ENCODE measurements around the gene LRRC4C.

LRRC4C gene

DNA sequence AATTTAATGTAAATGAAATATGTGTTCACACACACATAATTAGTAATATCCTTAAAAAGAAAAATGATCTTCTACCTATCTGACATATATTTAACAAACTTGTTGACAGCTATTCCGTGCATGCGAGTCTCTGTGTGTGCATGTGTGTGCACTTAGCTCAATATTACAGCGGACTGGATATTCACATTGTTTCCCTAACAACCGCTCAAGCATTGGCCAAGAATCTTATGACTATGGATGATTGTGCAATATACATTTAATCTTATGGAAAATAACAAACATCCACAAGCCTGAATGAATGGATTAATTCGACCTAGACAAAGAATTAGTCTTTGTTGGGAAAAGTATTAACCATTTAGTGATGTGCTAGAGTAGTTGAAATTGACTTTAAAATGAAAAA lies 1078.6 kb downstream of the LRRC4C start:
- no peak for TF ChIP-seq POU2F2 (IDR thresholded peaks at IDR 0.05; ENCODE audit: low read depth, low read length)
- no peak for TF ChIP-seq PAX5 (IDR thresholded peaks at IDR 0.05; ENCODE audit: insufficient read depth, low read length, severe bottlenecking)
- no peak for TF ChIP-seq POLR2AphosphoS5 (IDR thresholded peaks at IDR 0.05; ENCODE audit: low read depth, low read length)
- no peak for TF ChIP-seq TAF1 (IDR thresholded peaks at IDR 0.05; ENCODE audit: low read depth, low read length)
- TF ChIP-seq SPI1 (IDR thresholded peaks at IDR 0.05; ENCODE audit: low read depth, low read length) = no peak
- TF ChIP-seq POLR2A (IDR thresholded peaks at IDR 0.05; ENCODE audit: low read depth, low read length) = no peak
- FAIRE-seq (no peak), DNase-seq (ENCODE audit: insufficient read length, low spot score) (no peak)

DNA sequence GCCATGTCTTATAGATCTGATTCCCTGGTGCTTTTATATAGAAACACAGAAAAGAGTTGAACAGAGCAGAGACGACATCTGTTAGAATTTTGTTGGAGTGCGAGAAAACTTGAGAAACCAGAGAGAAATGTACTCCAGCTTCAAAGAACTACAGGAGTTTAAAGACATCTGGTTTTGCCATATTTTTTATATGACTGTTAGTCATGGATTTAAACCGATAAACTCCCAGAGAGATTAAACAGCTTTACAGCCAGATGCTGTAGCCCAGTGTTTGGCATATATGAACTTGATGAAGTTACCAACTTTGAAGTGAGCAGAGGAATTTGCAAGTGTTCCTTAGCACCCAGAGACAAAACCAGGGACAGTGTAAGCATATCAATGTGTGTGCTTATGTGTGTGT lies 1083.1 kb downstream of the LRRC4C start:
- FAIRE-seq = no peak
- no peak for DNase-seq (ENCODE audit: insufficient read length, low spot score)
- TF ChIP-seq TAF1 (IDR thresholded peaks at IDR 0.05; ENCODE audit: low read depth, low read length) = no peak
- TF ChIP-seq PAX5 (IDR thresholded peaks at IDR 0.05; ENCODE audit: insufficient read depth, low read length, severe bottlenecking) = no peak
- TF ChIP-seq POLR2A (IDR thresholded peaks at IDR 0.05; ENCODE audit: low read depth, low read length) = no peak
- TF ChIP-seq SPI1 (IDR thresholded peaks at IDR 0.05; ENCODE audit: low read depth, low read length) = no peak
- no peak for TF ChIP-seq POU2F2 (IDR thresholded peaks at IDR 0.05; ENCODE audit: low read depth, low read length)
- no peak for TF ChIP-seq POLR2AphosphoS5 (IDR thresholded peaks at IDR 0.05; ENCODE audit: low read depth, low read length)

DNA sequence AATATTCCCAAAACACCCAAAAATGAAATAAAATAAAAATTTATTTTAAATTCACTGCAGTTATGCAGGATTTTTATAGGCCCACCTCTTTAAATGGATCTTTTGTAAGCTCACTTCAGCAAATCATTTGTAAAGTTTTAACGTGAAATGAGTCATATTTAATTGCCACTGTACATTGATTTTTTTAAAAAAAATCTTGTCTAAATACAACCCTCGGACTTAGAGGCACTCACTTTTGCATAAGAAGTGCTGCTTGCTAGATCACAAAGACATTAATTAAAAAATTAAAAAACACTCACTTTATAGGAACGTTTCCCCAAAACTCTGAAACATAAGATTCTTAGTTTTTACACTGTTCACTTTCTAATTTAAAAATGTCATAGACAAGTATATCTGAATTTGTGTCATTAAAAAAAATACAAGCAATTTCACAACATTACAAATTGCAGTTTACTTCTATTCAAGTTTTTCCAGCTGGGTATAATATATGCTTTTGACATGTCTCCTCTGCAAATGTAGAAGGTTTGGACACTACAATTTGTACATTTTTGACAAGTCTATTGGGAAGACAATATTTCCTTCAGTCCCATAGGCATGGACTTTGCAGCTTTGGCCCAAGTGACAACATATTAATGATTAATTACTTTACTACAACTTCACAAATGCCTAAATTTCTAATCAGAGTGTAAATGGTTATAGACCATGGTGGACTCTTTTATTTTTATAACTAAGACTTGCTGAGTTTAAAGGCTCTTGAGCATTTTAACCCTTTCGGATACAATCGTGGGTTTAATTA lies 1088.4 kb downstream of the LRRC4C start:
- DNase-seq (ENCODE audit: insufficient read length, low spot score) (no peak), FAIRE-seq (no peak)
- no peak for TF ChIP-seq POLR2A (IDR thresholded peaks at IDR 0.05; ENCODE audit: low read depth, low read length)
- no peak for TF ChIP-seq POU2F2 (IDR thresholded peaks at IDR 0.05; ENCODE audit: low read depth, low read length)
- TF ChIP-seq POLR2AphosphoS5 (IDR thresholded peaks at IDR 0.05; ENCODE audit: low read depth, low read length) = no peak
- TF ChIP-seq TAF1 (IDR thresholded peaks at IDR 0.05; ENCODE audit: low read depth, low read length) = no peak

DNA sequence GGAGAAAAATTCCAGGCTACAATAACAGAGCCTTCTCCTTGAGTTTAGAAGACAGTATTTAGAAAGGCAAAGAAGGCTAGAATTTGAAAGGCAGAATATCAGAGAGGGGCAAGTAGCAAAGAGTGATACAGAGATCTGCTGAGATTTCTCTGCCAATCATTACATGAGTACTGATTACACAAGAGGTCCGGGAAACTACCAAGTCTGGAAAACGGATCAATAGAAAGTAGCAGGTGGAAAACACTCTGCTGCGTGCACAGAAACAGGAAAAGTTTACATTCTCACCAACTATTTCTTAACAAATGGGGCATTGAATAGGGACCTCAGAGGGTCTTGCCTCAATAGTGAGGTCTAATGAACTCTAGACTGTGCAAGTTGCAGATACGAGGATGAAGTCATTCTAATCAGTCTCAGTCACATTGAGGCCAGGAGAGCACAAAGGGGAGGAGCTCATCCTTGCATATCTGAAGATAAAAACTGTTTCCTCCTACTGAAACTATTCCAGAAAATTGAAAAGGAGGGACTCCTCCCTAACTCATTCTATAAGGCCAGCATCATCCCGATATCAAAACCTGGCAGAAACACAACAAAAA lies 1099.2 kb downstream of the LRRC4C start:
- FAIRE-seq = no peak
- TF ChIP-seq POLR2AphosphoS5 (IDR thresholded peaks at IDR 0.05; ENCODE audit: low read depth, low read length) = no peak
- no peak for TF ChIP-seq TAF1 (IDR thresholded peaks at IDR 0.05; ENCODE audit: low read depth, low read length)
- TF ChIP-seq SPI1 (IDR thresholded peaks at IDR 0.05; ENCODE audit: low read depth, low read length) = no peak
- TF ChIP-seq POU2F2 (IDR thresholded peaks at IDR 0.05; ENCODE audit: low read depth, low read length) = no peak
- no peak for TF ChIP-seq PAX5 (IDR thresholded peaks at IDR 0.05; ENCODE audit: insufficient read depth, low read length, severe bottlenecking)
- TF ChIP-seq POLR2A (IDR thresholded peaks at IDR 0.05; ENCODE audit: low read depth, low read length) = no peak
- no peak for DNase-seq (ENCODE audit: insufficient read length, low spot score)

DNA sequence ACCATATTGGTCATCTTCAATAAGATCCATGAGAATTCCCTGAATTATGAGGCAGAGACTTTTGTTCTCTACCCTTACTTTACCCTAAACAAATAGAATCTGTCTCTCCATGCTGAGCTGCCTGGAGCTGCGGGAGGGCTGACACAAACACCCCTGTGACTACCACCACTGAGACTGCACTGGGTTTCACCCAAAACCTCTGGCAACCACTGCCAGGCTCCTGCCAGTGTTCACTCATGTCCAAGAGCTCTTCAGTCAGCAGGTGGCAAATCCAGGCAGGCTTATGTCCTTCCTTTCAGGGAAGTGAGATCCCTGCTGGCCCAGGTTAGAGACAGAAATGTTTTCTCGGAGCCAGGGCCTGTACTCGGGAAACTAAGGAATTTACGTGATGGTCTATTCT lies 1105.3 kb downstream of the LRRC4C start:
- DNase-seq (ENCODE audit: insufficient read length, low spot score) = no peak
- no peak for TF ChIP-seq SPI1 (IDR thresholded peaks at IDR 0.05; ENCODE audit: low read depth, low read length)
- FAIRE-seq = no peak

DNA sequence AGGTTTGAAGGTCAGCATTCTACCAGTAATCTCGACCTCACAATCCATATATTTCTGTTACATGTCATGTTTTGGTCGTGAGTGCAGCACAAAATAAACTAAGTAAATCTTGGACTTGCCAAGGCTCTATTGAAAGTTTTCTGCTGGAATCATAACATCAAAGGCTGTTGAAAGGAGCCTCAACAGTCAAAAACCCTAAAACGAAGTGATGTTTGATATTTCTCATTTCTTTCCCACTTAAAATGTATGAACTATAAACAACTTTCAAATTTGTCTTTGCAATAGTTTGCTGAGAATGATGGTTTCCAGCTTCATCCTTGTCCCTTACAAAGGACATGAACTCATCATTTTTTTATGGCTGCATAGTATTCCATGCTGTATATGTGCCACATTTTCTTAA lies 1118.5 kb downstream of the LRRC4C start:
- FAIRE-seq (no peak), DNase-seq (ENCODE audit: insufficient read length, low spot score) (no peak)
- no peak for TF ChIP-seq POU2F2 (IDR thresholded peaks at IDR 0.05; ENCODE audit: low read depth, low read length)
- no peak for TF ChIP-seq PAX5 (IDR thresholded peaks at IDR 0.05; ENCODE audit: insufficient read depth, low read length, severe bottlenecking)
- no peak for TF ChIP-seq POLR2A (IDR thresholded peaks at IDR 0.05; ENCODE audit: low read depth, low read length)
- no peak for TF ChIP-seq POLR2AphosphoS5 (IDR thresholded peaks at IDR 0.05; ENCODE audit: low read depth, low read length)
- TF ChIP-seq SPI1 (IDR thresholded peaks at IDR 0.05; ENCODE audit: low read depth, low read length) = no peak
- TF ChIP-seq TAF1 (IDR thresholded peaks at IDR 0.05; ENCODE audit: low read depth, low read length) = no peak

DNA sequence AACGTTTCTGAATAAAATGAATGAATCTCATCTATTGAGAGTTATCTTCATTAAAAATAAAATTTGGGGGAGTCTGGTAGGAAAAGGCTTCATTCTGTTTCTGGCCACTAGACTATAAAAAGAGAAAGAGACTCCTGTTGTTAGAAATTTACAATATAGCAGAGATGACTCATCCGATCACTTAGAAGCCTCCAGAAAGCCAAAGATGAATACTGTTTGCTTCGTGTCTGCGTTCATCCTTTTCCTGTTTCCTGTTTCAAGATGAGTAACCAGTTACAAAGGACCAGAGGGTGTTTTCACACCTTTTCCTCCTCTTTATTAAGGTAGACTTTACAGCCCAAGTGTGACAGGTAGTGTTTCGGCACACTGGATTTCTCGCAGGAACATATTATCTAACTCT lies 1120.7 kb downstream of the LRRC4C start:
- DNase-seq (ENCODE audit: insufficient read length, low spot score) (no peak), FAIRE-seq (no peak)
- no peak for TF ChIP-seq POLR2AphosphoS5 (IDR thresholded peaks at IDR 0.05; ENCODE audit: low read depth, low read length)
- no peak for TF ChIP-seq POLR2A (IDR thresholded peaks at IDR 0.05; ENCODE audit: low read depth, low read length)
- no peak for TF ChIP-seq TAF1 (IDR thresholded peaks at IDR 0.05; ENCODE audit: low read depth, low read length)
- TF ChIP-seq SPI1 (IDR thresholded peaks at IDR 0.05; ENCODE audit: low read depth, low read length) = no peak
- TF ChIP-seq POU2F2 (IDR thresholded peaks at IDR 0.05; ENCODE audit: low read depth, low read length) = no peak
- no peak for TF ChIP-seq PAX5 (IDR thresholded peaks at IDR 0.05; ENCODE audit: insufficient read depth, low read length, severe bottlenecking)

DNA sequence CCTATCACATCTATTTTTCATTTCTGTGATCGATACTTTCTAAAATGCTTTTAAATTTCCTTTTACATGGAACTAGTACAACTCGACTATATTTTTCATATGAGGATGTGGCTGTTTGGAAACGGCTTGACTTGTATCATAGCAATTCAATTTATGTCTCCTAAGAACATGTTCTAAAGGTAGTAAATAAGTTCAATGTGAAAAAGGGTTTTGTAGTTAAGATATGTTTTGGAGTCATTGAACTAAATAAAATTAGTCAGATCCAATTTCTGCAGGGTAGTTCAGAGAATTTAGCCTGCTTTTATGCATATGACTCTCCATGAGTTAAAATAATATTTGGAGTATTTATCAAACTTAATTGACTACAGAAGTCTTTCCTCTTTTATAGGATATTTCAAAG lies 1121.4 kb downstream of the LRRC4C start:
- DNase-seq (ENCODE audit: insufficient read length, low spot score) = no peak
- TF ChIP-seq PAX5 (IDR thresholded peaks at IDR 0.05; ENCODE audit: insufficient read depth, low read length, severe bottlenecking) (no peak), POLR2A (IDR thresholded peaks at IDR 0.05; ENCODE audit: low read depth, low read length) (no peak), SPI1 (IDR thresholded peaks at IDR 0.05; ENCODE audit: low read depth, low read length) (no peak), POU2F2 (IDR thresholded peaks at IDR 0.05; ENCODE audit: low read depth, low read length) (no peak)
- FAIRE-seq = no peak

DNA sequence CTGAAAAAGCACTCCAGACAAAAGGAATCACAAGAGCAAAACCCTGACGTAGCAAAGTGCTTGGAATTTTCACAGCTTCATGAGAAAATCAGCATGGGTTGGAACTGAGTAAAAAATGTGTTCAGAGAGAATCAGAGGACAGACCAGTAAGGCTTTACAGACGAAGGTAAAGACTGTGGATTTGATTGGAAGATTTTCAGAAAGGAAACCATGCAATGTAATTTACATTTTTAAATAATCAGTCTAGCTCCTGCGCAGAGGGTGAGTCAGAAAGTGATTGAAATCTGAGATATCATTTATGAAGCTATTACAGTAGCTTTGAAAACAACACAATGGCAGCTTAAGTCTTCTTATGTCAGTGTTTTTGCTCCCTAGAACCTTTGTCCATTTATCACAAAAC lies 1122.3 kb downstream of the LRRC4C start:
- TF ChIP-seq POU2F2 (IDR thresholded peaks at IDR 0.05; ENCODE audit: low read depth, low read length) (no peak), POLR2A (IDR thresholded peaks at IDR 0.05; ENCODE audit: low read depth, low read length) (no peak)
- no peak for FAIRE-seq
- no peak for DNase-seq (ENCODE audit: insufficient read length, low spot score)

DNA sequence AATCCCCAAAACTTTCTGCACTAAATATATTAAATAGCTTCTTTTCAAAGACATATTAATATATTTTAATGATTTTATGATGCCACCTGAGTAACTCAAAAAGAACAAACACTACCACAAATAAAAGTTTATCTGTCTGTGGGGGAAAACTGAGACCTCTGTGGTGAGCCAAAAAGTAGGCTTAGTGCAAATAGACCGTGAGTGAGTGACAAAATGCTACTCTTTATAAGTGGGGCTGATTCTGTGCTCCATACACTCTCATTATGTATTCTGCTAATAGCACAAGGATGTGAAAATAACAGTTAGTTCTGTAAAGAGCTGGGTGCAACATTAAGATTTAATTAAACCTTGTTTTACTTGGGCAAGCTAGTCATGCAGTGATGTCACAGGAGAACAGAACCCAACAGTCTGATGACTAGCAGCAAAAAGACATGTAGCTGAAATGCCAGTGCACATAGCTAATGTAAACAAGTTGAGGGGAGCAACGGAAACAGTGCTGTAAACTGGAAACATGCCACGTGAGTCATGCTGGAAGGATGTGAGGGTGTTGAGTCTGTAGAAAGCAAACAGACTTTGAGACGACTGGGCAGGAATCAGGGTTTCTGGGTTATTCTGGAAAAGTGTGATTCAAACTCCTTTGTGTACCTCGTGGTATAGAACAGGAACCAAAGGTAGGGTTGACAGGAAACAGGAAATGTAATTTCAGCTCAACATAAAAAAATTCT lies 1130.4 kb downstream of the LRRC4C start:
- DNase-seq (ENCODE audit: insufficient read length, low spot score) (no peak), FAIRE-seq (no peak)
- TF ChIP-seq POU2F2 (IDR thresholded peaks at IDR 0.05; ENCODE audit: low read depth, low read length) (no peak), PAX5 (IDR thresholded peaks at IDR 0.05; ENCODE audit: insufficient read depth, low read length, severe bottlenecking) (no peak), POLR2A (IDR thresholded peaks at IDR 0.05; ENCODE audit: low read depth, low read length) (no peak)

Measured in GM12891 (cell line).